CD14-positive monocyte (primary cell): ENCODE data around the gene CKM. TPM values are rescaled to one million over a fixed set of nuclear protein-coding genes. Genes with fewer than 3 reads are reported as not detected.
A peak's percentile ranks its signal among the peaks of the same experiment; 100 is the strongest.
"Not testable (repeated sequence)": the region's sequence is repeated elsewhere in the genome, so short reads cannot be mapped to it uniquely, and the experiment has no call there.

ENCODE experiments used
- DNase-seq, 3 donors: peaks; one replicate each; pipeline ENCODE4 v3.0.0-alpha.2; 2011 to 2022
- H2AFZ ChIP-seq: 2 replicates; pipeline ENCODE4 v1.6.0; 2012; ENCODE audit warnings: mild to moderate bottlenecking, low read depth, low read length, inconsistent platforms; ENCODE audit not compliant: insufficient read depth, poor library complexity, severe bottlenecking
- H3K27ac ChIP-seq, 2 donors: 1 replicate in 1 of 2; 2 replicates in 1 of 2; pipeline ENCODE4 v1.5.1; 2012 to 2013; ENCODE audit warnings: low read length in 2 of 2, control low read depth in 1 of 2, inconsistent platforms in 1 of 2, low read depth in 1 of 2, mild to moderate bottlenecking in 1 of 2
- H3K27me3 ChIP-seq, 2 donors: one replicate each; pipeline versions ENCODE4 v1.6.0 to v1.6.1; 2011 to 2013; ENCODE audit warnings: low read length in 2 of 2; ENCODE audit not compliant: control insufficient read depth in 2 of 2, insufficient read depth in 2 of 2
- H3K36me3 ChIP-seq, 2 donors: replicated peaks in 1 of 2; 1 replicate in 1 of 2; 2 replicates in 1 of 2; pipeline versions ENCODE4 v1.5.1 to v1.6.1; 2012 to 2013; ENCODE audit warnings: low read length in 2 of 2, control low read depth in 1 of 2, inconsistent platforms in 1 of 2, mild to moderate bottlenecking in 1 of 2; ENCODE audit not compliant: insufficient read depth in 2 of 2, control insufficient read depth in 1 of 2
- H3K4me1 ChIP-seq, 2 donors: 1 replicate in 1 of 2; 2 replicates in 1 of 2; pipeline versions ENCODE4 v1.5.1 to v1.6.1; 2012 to 2013; ENCODE audit warnings: low read length in 2 of 2, control low read depth in 1 of 2, inconsistent platforms in 1 of 2, mild to moderate bottlenecking in 1 of 2, moderate library complexity in 1 of 2; ENCODE audit not compliant: insufficient read depth in 2 of 2, control insufficient read depth in 1 of 2
- H3K4me2 ChIP-seq: replicated peaks from 2 replicates; pipeline ENCODE3; 2012; ENCODE audit warnings: low read length, moderate library complexity, mild to moderate bottlenecking; ENCODE audit not compliant: poor library complexity, severe bottlenecking; ENCODE audit errors: extremely low read depth
- H3K4me3 ChIP-seq, 3 experiments: fragments of 200-600 bp in 1 of 3; sonication (generic) in 1 of 3; replicated peaks in 1 of 3; 1 replicate in 2 of 3; 2 replicates in 1 of 3; pipeline ENCODE4 v1.5.1; 2011 to 2013; ENCODE audit warnings: low read length in 3 of 3, mild to moderate bottlenecking in 3 of 3, control low read depth in 2 of 3, low read depth in 2 of 3, inconsistent platforms in 1 of 3, moderate library complexity in 1 of 3
- H3K79me2 ChIP-seq: 2 replicates; pipeline ENCODE4 v1.6.0; 2012; ENCODE audit warnings: mild to moderate bottlenecking, control low read depth, inconsistent platforms, low read length, moderate library complexity; ENCODE audit not compliant: insufficient read depth
- H3K9ac ChIP-seq: 2 replicates; pipeline ENCODE4 v1.6.0; 2017; ENCODE audit warnings: low read length, mild to moderate bottlenecking; ENCODE audit not compliant: insufficient read depth, poor library complexity, severe bottlenecking
- H3K9me3 ChIP-seq, 2 donors: replicated peaks in 1 of 2; 1 replicate in 1 of 2; 2 replicates in 1 of 2; pipeline versions ENCODE4 v1.5.1 to v1.6.1; 2012 to 2013; ENCODE audit warnings: low read length in 2 of 2, control low read depth in 1 of 2; ENCODE audit not compliant: control insufficient read depth in 1 of 2, insufficient read depth in 1 of 2
- H4K20me1 ChIP-seq: 2 replicates; pipeline ENCODE4 v1.6.0; 2012; ENCODE audit warnings: mild to moderate bottlenecking, low read length, control low read depth, moderate library complexity; ENCODE audit not compliant: insufficient read depth
- H3K27ac Mint-ChIP-seq, 7 donors: one replicate each; pipeline ENCODE4 v1.8.0; 2020; ENCODE audit warnings: mild to moderate bottlenecking in 7 of 7, mixed read lengths in 7 of 7, moderate library complexity in 6 of 7, inconsistent platforms in 2 of 7
- H3K27me3 Mint-ChIP-seq, 3 donors: one replicate each; pipeline ENCODE4 v1.8.0; 2021 to 2022; ENCODE audit warnings: low read depth in 3 of 3, mild to moderate bottlenecking in 3 of 3, mixed read lengths in 3 of 3, moderate library complexity in 3 of 3, inconsistent platforms in 1 of 3
- H3K36me3 Mint-ChIP-seq, 2 donors: one replicate each; pipeline ENCODE4 v1.8.0; 2020; ENCODE audit warnings: mixed read lengths in 2 of 2, inconsistent platforms in 1 of 2, mild to moderate bottlenecking in 1 of 2
- H3K4me1 Mint-ChIP-seq: one replicate; pipeline ENCODE4 v1.8.0; 2020; ENCODE audit warnings: mild to moderate bottlenecking, mixed read lengths
- H3K4me3 Mint-ChIP-seq, 2 donors: one replicate each; pipeline ENCODE4 v1.8.0; 2020; ENCODE audit warnings: mild to moderate bottlenecking in 2 of 2, mixed read lengths in 2 of 2, moderate library complexity in 1 of 2
- H3K9me3 Mint-ChIP-seq, 7 donors: one replicate each; pipeline ENCODE4 v1.8.0; 2020 to 2022; ENCODE audit warnings: mixed read lengths in 7 of 7, mild to moderate bottlenecking in 6 of 7, moderate library complexity in 6 of 7, inconsistent platforms in 2 of 7
- CTCF ChIP-seq: fragments of 200-600 bp; IDR thresholded peaks from one replicate; pipeline ENCODE4 v1.8.0; 2022; ENCODE audit warnings: antibody characterized with exemption, mild to moderate bottlenecking
- WGBS: methylation state at CpG from one replicate; pipeline ENCODE4 v1.1.5; 2013; ENCODE audit warnings: missing lambda C conversion rate; ENCODE audit not compliant: insufficient coverage; 5-methylcytosine and 5-hydroxymethylcytosine counted together
- intact Hi-C, 2 donors: fragments of 100-400 bp; cut with micrococcal nuclease; formaldehyde crosslinking; loops; one replicate each; pipeline versions ENCODE4 v1.15.0 to v1.15.1; 2023
- polyA plus RNA-seq, 3 donors: library from polyadenylated mRNA; depleted of rRNA in 1 of 3; unstranded in 2 of 3; stranded (reverse) in 1 of 3; fragments of 300-500 nt in 2 of 3; fragments of >200 nt in 1 of 3; fragmentation: Illumina TruSeq in 2 of 3; gene quantifications; 1 replicate in 2 of 3; 2 replicates in 1 of 3; pipeline ENCODE4 v1.2.3, GENCODE V29; 2012 to 2021

CKM gene
- polyA plus RNA-seq, 3 donors, result 0.17 to 0.50 (median 0.24) TPM

DNA sequence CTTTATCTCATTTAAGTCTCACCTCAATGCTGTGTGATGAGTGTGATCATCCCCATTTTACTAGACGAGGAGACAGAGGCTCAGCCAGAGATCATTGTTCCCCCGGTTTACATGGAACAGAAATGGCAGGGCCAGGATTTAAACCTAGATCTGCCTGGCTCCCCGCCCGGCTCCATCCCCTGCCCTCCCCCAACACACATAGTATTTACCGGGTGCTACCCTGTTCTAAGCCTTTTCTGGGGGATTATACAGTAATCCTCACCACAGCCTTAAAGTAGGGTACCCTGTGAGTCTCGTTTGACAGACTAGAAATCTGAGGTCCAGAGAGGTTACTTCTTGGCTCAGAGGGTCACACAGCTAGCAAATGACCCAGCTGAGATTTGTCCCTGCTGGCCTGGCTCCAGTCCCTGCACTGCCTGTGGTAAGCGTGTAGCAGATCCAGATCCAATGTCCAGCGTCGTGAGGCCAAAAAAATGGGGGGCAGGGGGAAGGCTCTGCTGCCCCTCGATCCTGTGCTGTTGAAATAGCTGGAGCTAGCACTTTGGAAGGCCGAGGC, 14.1 kb upstream of the CKM start:
- TF ChIP-seq CTCF, result no peak
- H3K4me1 Mint-ChIP-seq, result peaks cover 4% of the 10 kb centered on the region
- H3K4me3 Mint-ChIP-seq, result no peak overlapping the region
- no peak overlapping the region for H2AFZ ChIP-seq
- no peaks in the 10 kb centered on the region for H3K36me3 ChIP-seq
- peak overlapping the region in 1 of 7 donors; percentile 8 for H3K27ac Mint-ChIP-seq
- H3K79me2 ChIP-seq, result no peaks in the 10 kb centered on the region
- H3K4me1 ChIP-seq, result peaks cover 4 to 11% of the 10 kb centered on the region in 2 donors
- H3K9me3 ChIP-seq, result no peaks in the 10 kb centered on the region
- H3K9me3 Mint-ChIP-seq, result peaks cover 0 to 4% (median 0%) of the 10 kb centered on the region in 7 donors
- no peak overlapping the region for H3K9ac ChIP-seq
- intact Hi-C loops, result no loop called here
- H4K20me1 ChIP-seq, result no peaks in the 10 kb centered on the region
- no peak overlapping the region for H3K27ac ChIP-seq
- H3K4me2 ChIP-seq, result no peak overlapping the region
- WGBS, result 83% methylated on average over 3 of the region's 11 CpGs
- no peak for DNase-seq
- no peak overlapping the region for H3K4me3 ChIP-seq
- H3K36me3 Mint-ChIP-seq, result peaks cover 0 to 3% of the 10 kb centered on the region in 2 donors
- peaks cover 4 to 21% of the 10 kb centered on the region in 2 donors for H3K27me3 ChIP-seq
- H3K27me3 Mint-ChIP-seq, result peaks cover 8 to 19% (median 16%) of the 10 kb centered on the region in 3 donors

DNA sequence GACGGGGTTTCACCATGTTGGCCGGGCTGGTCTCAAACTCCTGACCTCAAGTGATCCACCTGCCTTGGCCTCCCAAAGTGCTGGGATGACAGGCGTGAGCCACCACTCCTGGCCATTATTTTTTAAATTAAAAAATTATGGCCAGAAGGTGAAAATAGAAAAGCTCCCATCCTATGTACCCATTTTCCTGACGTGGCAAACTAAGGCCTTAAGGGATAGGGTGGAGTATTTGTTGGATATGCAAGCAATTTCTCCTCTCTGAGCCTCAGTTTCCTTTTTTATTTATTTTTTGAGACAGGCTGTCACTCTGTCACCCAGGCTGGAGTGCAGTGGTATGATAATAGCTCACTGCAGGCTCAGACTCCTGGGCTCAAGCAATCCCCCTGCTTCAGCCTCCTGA, 12.2 kb upstream of the CKM start:
- H3K79me2 ChIP-seq, H3K9ac ChIP-seq, H3K4me2 ChIP-seq, H3K36me3 Mint-ChIP-seq, H3K27ac Mint-ChIP-seq, H3K9me3 ChIP-seq, H3K4me1 Mint-ChIP-seq, H3K27me3 ChIP-seq, H2AFZ ChIP-seq, DNase-seq, H4K20me1 ChIP-seq, intact Hi-C loops, H3K36me3 ChIP-seq, H3K4me1 ChIP-seq, H3K4me3 ChIP-seq, H3K27ac ChIP-seq, H3K9me3 Mint-ChIP-seq, H3K4me3 Mint-ChIP-seq: not testable (repeated sequence)
- 83% methylated on average over 1 of the region's 4 CpGs for WGBS
- peaks cover 9 to 17% (median 12%) of the 10 kb centered on the region in 3 donors for H3K27me3 Mint-ChIP-seq
